Pancreas (tissue), 10 donors: ENCODE results near the gene KREMEN1. TPM values are rescaled to one million over a fixed set of nuclear protein-coding genes. Genes with fewer than 3 reads are reported as not detected.
A peak's percentile ranks its signal among the peaks of the same experiment; 100 is the strongest.

Source experiments
- ATAC-seq, 4 donors: fragments of 200-7000 bp; cut with Tn5 transposase; one replicate each; pipeline versions ENCODE4 v1.8.0 to v1.9.1; 2020; ENCODE audit warnings: mild to moderate bottlenecking in 4 of 4, moderate library complexity in 4 of 4
- DNase-seq, 6 donors: peaks; one replicate each; pipeline ENCODE4 v3.0.0-alpha.2; 2020
- FAIRE-seq: peaks from 2 replicates; lab custom pipeline; 2012; peaks lifted over from hg19 to GRCh38; lab: Jason Lieb, UNC
- H3K27ac ChIP-seq, 4 donors: fragments of 200-600 bp; sonication (generic); 1 replicate in 3 of 4; 2 replicates in 1 of 4; pipeline versions ENCODE4 v1.5.0 to v1.8.0; 2020
- H3K27me3 ChIP-seq, 4 donors: fragments of 200-600 bp; one replicate each; pipeline ENCODE4 v1.8.0; 2021
- H3K36me3 ChIP-seq, 3 donors: fragments of 200-600 bp; sonication (generic) in 1 of 3; one replicate each; pipeline versions ENCODE4 v1.5.0 to v1.8.0; 2020 to 2021
- H3K4me1 ChIP-seq, 3 donors: fragments of 200-600 bp; one replicate each; pipeline ENCODE4 v1.8.0; 2021
- H3K4me3 ChIP-seq, 4 donors: fragments of 200-600 bp; sonication (generic) in 2 of 4; one replicate each; pipeline versions ENCODE4 v1.5.0 to v1.8.0; 2020 to 2021
- H3K9me3 ChIP-seq, 4 donors: fragments of 200-600 bp; one replicate each; pipeline ENCODE4 v1.8.0; 2021
- WGBS, 2 donors: extraction: QIAGEN DNeasy Blood & Tissue Kit; methylation state at CpG; one replicate each; pipeline ENCODE4 v1.1.7; 2013; 5-methylcytosine and 5-hydroxymethylcytosine counted together
- intact Hi-C, 3 donors: fragments of 100-400 bp; cut with DNase I; formaldehyde crosslinking; loops; one replicate each; pipeline versions ENCODE4 v1.11.1 to v1.14.2; 2022
- polyA plus RNA-seq, 2 donors: library from polyadenylated mRNA; stranded (reverse); fragments of 200-250 nt; gene quantifications; one replicate each; pipeline ENCODE4 v1.2.3, GENCODE V29; 2013
- total RNA-seq, 6 donors: library from RNA; stranded (reverse); fragmentation: NEBNext Ultra II Directional in 4 of 6; extraction: Animal tissue kit (Norgen Biotek cat#: 25700) in 4 of 6; gene quantifications; one replicate each; pipeline versions ENCODE4 v1.2.1 to v1.2.4, GENCODE V29; 2021 to 2023
- TF ChIP-seq, protein P1 (sequence below), 4 donors: fragments of 200-600 bp; sonication (generic) in 3 of 4; IDR thresholded peaks; one replicate each; pipeline versions ENCODE4 v1.5.0 to v1.8.0; 2021; ENCODE audit warnings: antibody characterized with exemption in 4 of 4
- donor health status: healthy with polysubstance abuse.
- donor health status: DM: no; HTN: no; CAD: no; lungs with moderate emphysema.
- donor health status: DM: no; HTN: no; CAD: no.
- donor health status: control.
- donor health status: control.
- donor health status: Bipolar disorder and iron deficiency.
- donor health status: DM: yes; HTN: yes; CAD: no.
- donor health status: DM: no; HTN: no; CAD: no.
- donor health status: DM: no; HTN: no; CAD: no.
- donor health status: DM: yes; HTN: yes; CAD: no.

The KREMEN1 gene
- total and polyA plus RNA-seq, 8 donors = 3.3 to 8.7 (median 4.5) TPM

DNA sequence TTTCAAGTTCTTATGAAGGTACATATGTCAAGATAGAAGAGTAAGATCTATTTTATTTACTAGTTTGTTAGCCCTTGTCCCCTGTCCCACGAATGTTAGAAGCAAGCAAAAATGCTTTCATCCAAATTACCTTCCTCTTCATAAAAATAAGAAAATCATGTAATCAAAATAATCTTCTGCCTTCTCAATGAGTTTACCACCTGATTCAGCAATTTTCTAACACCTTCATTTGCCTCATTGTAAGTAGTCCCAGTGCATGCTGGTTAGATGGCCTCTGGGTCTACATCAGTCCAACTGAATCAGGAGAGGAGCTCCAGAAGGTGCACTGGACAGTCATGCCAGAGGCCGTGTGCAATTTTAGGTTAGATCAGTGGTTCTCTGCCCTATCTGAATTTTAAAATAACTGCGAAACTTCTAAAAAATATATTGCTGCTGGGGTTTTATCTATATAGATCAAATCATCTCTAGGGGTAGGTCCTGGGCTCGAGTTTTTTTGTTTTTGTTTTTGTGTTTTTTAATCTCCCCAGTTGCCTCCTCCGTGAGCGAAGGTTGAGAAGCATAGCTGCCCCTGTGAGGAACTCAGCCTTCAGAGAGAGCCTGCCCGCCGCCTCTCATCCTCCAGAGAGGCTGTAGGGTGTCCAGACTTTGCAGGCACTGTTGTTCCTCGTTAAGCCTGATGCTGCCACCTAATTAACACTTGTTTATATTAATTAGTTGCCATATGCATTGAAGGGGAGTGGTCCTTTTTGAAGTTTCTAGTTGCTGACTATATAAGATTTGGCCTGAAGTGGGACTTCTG lies 43.4 kb upstream of the KREMEN1 start:
- Histone ChIP-seq H3K4me1 (peaks cover 16 to 34% (median 22%) of the 10 kb centered on the region in 3 donors), H3K9me3 (no peaks in the 10 kb centered on the region), H3K36me3 (no peaks in the 10 kb centered on the region), H3K27me3 (no peaks in the 10 kb centered on the region), H3K4me3 (peak overlapping the region in 1 of 4 donors; percentile 44), H3K27ac (peak overlapping the region in 3 of 4 donors; percentile 77 to 89 (median 87))
- TF ChIP-seq, protein P1, sequence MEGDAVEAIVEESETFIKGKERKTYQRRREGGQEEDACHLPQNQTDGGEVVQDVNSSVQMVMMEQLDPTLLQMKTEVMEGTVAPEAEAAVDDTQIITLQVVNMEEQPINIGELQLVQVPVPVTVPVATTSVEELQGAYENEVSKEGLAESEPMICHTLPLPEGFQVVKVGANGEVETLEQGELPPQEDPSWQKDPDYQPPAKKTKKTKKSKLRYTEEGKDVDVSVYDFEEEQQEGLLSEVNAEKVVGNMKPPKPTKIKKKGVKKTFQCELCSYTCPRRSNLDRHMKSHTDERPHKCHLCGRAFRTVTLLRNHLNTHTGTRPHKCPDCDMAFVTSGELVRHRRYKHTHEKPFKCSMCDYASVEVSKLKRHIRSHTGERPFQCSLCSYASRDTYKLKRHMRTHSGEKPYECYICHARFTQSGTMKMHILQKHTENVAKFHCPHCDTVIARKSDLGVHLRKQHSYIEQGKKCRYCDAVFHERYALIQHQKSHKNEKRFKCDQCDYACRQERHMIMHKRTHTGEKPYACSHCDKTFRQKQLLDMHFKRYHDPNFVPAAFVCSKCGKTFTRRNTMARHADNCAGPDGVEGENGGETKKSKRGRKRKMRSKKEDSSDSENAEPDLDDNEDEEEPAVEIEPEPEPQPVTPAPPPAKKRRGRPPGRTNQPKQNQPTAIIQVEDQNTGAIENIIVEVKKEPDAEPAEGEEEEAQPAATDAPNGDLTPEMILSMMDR (IDR thresholded peaks at IDR 0.05) = no peak
- intact Hi-C loops = loop anchor here in 1 of 3 donors (10.0 kb wide), 1 partner anchor 105 kb away; no protein-coding TSS in a partner anchor
- no peak for FAIRE-seq
- 79 to 85% methylated on average over 9 of the region's 9 CpGs for WGBS, 2 donors
- DNase-seq = no peak
- no peak for ATAC-seq

DNA sequence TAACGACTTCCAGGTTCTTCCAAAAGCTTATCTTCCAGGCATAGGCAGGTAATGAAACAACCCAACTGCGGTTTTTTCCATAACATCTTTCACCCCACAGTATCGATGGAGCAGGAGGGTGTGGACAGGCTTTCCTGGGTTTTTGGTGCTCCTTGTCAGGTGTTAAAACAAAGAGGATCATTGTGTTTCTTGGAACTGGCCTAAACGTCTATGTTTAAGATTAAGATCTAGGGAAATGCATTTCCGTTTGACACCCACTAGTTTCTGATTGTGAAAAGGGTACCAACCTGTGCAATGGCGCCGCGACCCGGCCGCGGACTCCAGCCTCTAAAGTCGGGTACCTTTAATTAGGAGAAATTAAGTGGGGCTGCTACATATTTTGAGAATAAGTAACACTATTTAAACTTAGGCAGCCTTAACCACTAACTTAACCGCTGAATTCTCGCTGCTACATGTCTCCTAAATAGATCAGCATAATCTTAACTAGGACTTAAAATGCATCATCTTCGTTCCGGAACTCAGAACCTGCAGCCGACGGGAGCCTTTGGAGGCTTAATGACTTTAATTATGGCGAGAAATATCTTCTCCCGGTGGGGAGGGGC lies 42.7 kb upstream of the KREMEN1 start:
- H3K27ac ChIP-seq = peak overlapping the region; percentile 62 to 89 (median 82)
- 5 to 6% methylated on average over 20 of the region's 20 CpGs for WGBS, 2 donors
- no peaks in the 10 kb centered on the region for H3K36me3 ChIP-seq
- peaks cover 16 to 33% (median 22%) of the 10 kb centered on the region in 3 donors for H3K4me1 ChIP-seq
- H3K4me3 ChIP-seq = peak overlapping the region in 3 of 4 donors; percentile 25 to 44 (median 43)
- no peak for DNase-seq
- ATAC-seq = peak; percentile 6 to 25 (median 17)
- no peaks in the 10 kb centered on the region for H3K27me3 ChIP-seq
- intact Hi-C loops = no loop called here
- H3K9me3 ChIP-seq = no peaks in the 10 kb centered on the region
- no peak for FAIRE-seq
- TF ChIP-seq, protein P1 (IDR thresholded peaks at IDR 0.05) = no peak

DNA sequence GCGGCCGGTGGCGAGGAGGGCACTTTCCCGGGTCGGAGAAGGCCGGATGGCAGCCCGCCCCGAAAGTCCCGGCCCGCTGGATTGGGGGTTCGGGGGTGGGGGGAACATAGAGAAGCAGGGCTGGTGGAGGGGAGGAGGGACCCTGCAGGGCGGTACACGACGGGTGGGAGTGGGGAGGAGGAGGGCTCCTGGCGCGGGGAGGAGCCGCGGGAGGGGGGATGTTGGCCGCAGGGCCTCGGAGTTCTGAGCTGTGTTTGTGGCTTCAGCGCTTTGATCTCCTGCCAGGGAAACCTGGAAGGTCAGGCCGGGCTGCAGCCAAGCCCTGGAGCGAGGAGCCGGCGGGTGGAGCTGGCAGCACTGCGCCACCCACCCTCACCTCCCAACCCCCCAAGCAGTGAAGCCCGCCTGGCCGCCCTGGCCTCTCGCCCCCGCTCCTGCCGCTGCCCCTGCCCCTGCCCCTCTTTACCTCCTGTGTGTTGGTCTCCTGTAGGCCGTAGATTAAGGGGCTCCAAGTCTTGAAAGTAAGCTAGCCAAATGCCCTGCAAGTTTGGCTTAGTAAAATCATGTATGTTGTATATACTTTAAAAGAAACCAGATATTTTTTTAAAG lies 42.1 kb upstream of the KREMEN1 start:
- TF ChIP-seq, protein P1 (IDR thresholded peaks at IDR 0.05) = no peak
- DNase-seq (peak; percentile 88 to 94 (median 92)), ATAC-seq (peak; percentile 85 to 93 (median 92)), FAIRE-seq (no peak)
- peak overlapping the region in 3 of 4 donors; percentile 25 to 44 (median 43) for H3K4me3 ChIP-seq
- no peaks in the 10 kb centered on the region for H3K9me3 ChIP-seq
- 0 to 3% methylated on average over 22 to 32 of the region's 32 CpGs for WGBS, 2 donors
- no peaks in the 10 kb centered on the region for H3K36me3 ChIP-seq
- intact Hi-C loops = no loop called here
- no peaks in the 10 kb centered on the region for H3K27me3 ChIP-seq
- peaks cover 16 to 33% (median 22%) of the 10 kb centered on the region in 3 donors for H3K4me1 ChIP-seq
- H3K27ac ChIP-seq = peak overlapping the region; percentile 62 to 89 (median 82)

DNA sequence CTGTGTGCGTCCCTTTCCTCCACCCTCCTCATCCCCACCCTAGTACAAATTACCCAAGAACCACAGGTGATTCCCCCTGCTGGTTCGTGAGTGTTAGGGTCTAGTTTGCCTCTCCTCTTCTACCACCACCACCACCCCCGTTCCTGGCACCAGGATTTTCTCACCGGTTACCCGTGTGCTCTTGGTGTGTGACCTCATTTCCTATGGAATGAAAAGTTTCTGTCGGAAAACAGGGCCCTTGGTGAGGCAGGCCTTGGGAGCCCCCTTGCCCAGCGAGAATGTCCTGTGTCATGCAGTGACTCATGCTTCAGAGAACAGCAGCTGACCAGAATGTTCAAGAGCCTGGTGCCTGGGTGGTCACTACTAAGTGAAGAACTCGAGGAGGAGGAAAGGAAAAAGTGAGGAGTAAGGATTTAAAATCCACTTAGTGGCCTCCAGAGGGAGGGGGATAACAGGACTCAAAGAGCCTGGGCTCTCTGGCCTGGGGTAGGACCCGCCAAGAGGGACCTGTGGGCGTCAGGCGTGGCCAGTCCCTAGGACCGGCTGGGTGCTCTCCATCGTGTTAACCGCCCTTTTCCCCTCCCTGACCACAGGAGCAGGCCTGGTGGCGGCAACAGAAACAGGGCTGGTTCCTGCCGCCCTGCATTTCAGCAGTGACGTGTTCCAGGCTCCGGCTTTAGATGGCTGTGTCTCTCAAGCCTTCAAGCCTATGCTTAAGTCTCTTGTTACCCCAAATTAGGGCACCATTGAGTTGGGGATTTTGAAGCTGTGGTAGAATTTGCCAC lies 41.4 kb upstream of the KREMEN1 start:
- Histone ChIP-seq H3K4me3 (peak overlapping the region in 2 of 4 donors; percentile 43 to 44), H3K4me1 (peaks cover 16 to 33% (median 22%) of the 10 kb centered on the region in 3 donors), H3K27ac (peak overlapping the region; percentile 62 to 89 (median 82)), H3K9me3 (no peaks in the 10 kb centered on the region), H3K36me3 (no peaks in the 10 kb centered on the region), H3K27me3 (no peaks in the 10 kb centered on the region)
- no peak for FAIRE-seq
- intact Hi-C loops = no loop called here
- TF ChIP-seq, protein P1 (IDR thresholded peaks at IDR 0.05) = no peak
- WGBS, 2 donors = 46% methylated on average over 18 of the region's 18 CpGs
- peak; percentile 42 to 73 (median 67) for DNase-seq
- peak; percentile 61 to 80 (median 68) for ATAC-seq
